SK-N-SH (cell line): ENCODE results near the gene STC2. TPM values are rescaled to one million over a fixed set of nuclear protein-coding genes. Genes with fewer than 3 reads are reported as not detected.
A peak's percentile ranks its signal among the peaks of the same experiment; 100 is the strongest.

ENCODE experiments used
- CTCF ChIA-PET: fragments of 300-600, 350-600 bp; formaldehyde crosslinking; extraction: SDS; loops from one replicate; lab custom pipeline; 2021; lab: Yijun Ruan, JAX
- POLR2A ChIA-PET: fragments of 350-600 bp; sonication (Branson Sonifier 250); formaldehyde crosslinking; extraction: SDS; loops from one replicate; lab custom pipeline; 2020; ENCODE audit warnings: antibody characterized with exemption, inconsistent platforms; lab: Yijun Ruan, JAX
- DNase-seq: peaks from one replicate; pipeline ENCODE4 v3.0.0; 2012
- H2AFZ ChIP-seq: fragments of 200-600 bp; sonication (generic); 2 replicates; pipeline ENCODE4 v1.8.1; 2016; ENCODE audit warnings: antibody characterized with exemption, mild to moderate bottlenecking, low read depth
- H3F3A ChIP-seq: fragments of 200-600 bp; sonication (generic); replicated peaks from 2 replicates; pipeline ENCODE3; 2016; ENCODE audit warnings: antibody characterized with exemption, mild to moderate bottlenecking; ENCODE audit not compliant: insufficient read depth
- H3K27ac ChIP-seq, 2 experiments: fragments of 200-500 bp in 1 of 2; fragments of 200-600 bp in 1 of 2; sonication (Bioruptor generic) in 1 of 2; sonication (generic), shearing (Covaris generic) in 1 of 2; 2 replicates each; pipeline versions ENCODE4 v1.5.1 to v1.6.1; 2014 to 2016; ENCODE audit warnings: low read depth in 2 of 2, inconsistent platforms in 1 of 2, low read length in 1 of 2, mild to moderate bottlenecking in 1 of 2, mixed read lengths in 1 of 2
- H3K27me3 ChIP-seq: fragments of 200-600 bp; sonication (generic), shearing (Covaris generic); 2 replicates; pipeline ENCODE4 v1.6.1; 2016; ENCODE audit warnings: mixed run types; ENCODE audit not compliant: insufficient read depth
- H3K36me3 ChIP-seq, 2 experiments: fragments of 200-500 bp in 1 of 2; fragments of 200-600 bp in 1 of 2; sonication (Bioruptor generic) in 1 of 2; sonication (generic) in 1 of 2; replicated peaks in 1 of 2; 2 replicates each; pipeline versions ENCODE3 to v1.5.1; 2014 to 2016; ENCODE audit warnings: low read length in 1 of 2, mild to moderate bottlenecking in 1 of 2; ENCODE audit not compliant: insufficient read depth in 2 of 2, control insufficient read depth in 1 of 2
- H3K4me1 ChIP-seq, 2 experiments: fragments of 200-500 bp in 1 of 2; fragments of 200-600 bp in 1 of 2; sonication (Bioruptor generic) in 1 of 2; sonication (generic), shearing (Covaris generic) in 1 of 2; 2 replicates each; pipeline versions ENCODE4 v1.5.1 to v1.6.1; 2014 to 2016; ENCODE audit warnings: low read depth in 1 of 2, low read length in 1 of 2, mixed run types in 1 of 2; ENCODE audit not compliant: insufficient read depth in 2 of 2, control insufficient read depth in 1 of 2
- H3K4me2 ChIP-seq: fragments of 200-600 bp; sonication (generic), shearing (Covaris generic); 2 replicates; pipeline ENCODE4 v1.6.1; 2017; ENCODE audit warnings: mixed run types
- H3K4me3 ChIP-seq, 2 experiments: fragments of 200-500 bp in 1 of 2; fragments of 200-600 bp in 1 of 2; sonication (Bioruptor generic) in 1 of 2; sonication (generic), shearing (Covaris generic) in 1 of 2; 2 replicates each; pipeline versions ENCODE4 v1.5.1 to v1.8.1; 2014 to 2016; ENCODE audit warnings: low read depth in 2 of 2, inconsistent platforms in 1 of 2, low read length in 1 of 2, mild to moderate bottlenecking in 1 of 2, mixed read lengths in 1 of 2, moderate library complexity in 1 of 2
- H3K79me2 ChIP-seq: fragments of 200-600 bp; sonication (generic); 2 replicates; pipeline ENCODE4 v1.8.1; 2017; ENCODE audit warnings: mild to moderate bottlenecking; ENCODE audit not compliant: insufficient read depth
- H3K9ac ChIP-seq: fragments of 200-600 bp; sonication (generic); 2 replicates; pipeline ENCODE4 v1.6.1; 2017; ENCODE audit warnings: mixed run types
- H3K9me2 ChIP-seq: fragments of 200-600 bp; sonication (generic); 2 replicates; pipeline ENCODE4 v1.6.1; 2017; ENCODE audit warnings: mixed run types
- H3K9me3 ChIP-seq: fragments of 200-600 bp; sonication (generic); 2 replicates; pipeline ENCODE4 v1.6.1; 2017; ENCODE audit warnings: mixed run types, mild to moderate bottlenecking, moderate library complexity
- H4K20me1 ChIP-seq: fragments of 200-600 bp; sonication (generic); 2 replicates; pipeline ENCODE4 v1.6.1; 2017; ENCODE audit warnings: mild to moderate bottlenecking, mixed run types; ENCODE audit not compliant: insufficient read depth
- CHD2 ChIP-seq: fragments of 150-350 bp; IDR thresholded peaks from 2 replicates; pipeline ENCODE4 v1.6.1; 2018; ENCODE audit warnings: low read length; ENCODE audit not compliant: partially characterized antibody
- ELF1 ChIP-seq: IDR thresholded peaks from 2 replicates; pipeline ENCODE4 v1.4.0; 2012
- EZH2phosphoT487 ChIP-seq: fragments of 200-600 bp; sonication (generic); IDR thresholded peaks from 2 replicates; pipeline ENCODE4 v1.6.1; 2017; ENCODE audit warnings: low read depth, mixed run types, mild to moderate bottlenecking, antibody characterized with exemption, moderate library complexity, borderline replicate concordance
- FOSL2 ChIP-seq: IDR thresholded peaks from 2 replicates; pipeline ENCODE4 v1.4.0; 2012; ENCODE audit warnings: low read depth, mild to moderate bottlenecking, moderate library complexity, borderline replicate concordance
- FOXJ3 ChIP-seq: sonication (generic); formaldehyde crosslinking; IDR thresholded peaks from 2 replicates; pipeline ENCODE4 v1.5.1; 2020; ENCODE audit warnings: mild to moderate bottlenecking, missing genetic modification reagents
- FOXM1 ChIP-seq: IDR thresholded peaks from 2 replicates; pipeline ENCODE4 v1.4.0; 2012; ENCODE audit warnings: low read depth, mild to moderate bottlenecking
- GATA2 ChIP-seq: sonication (generic); formaldehyde crosslinking; IDR thresholded peaks from 2 replicates; pipeline ENCODE4 v1.5.0; 2020; ENCODE audit warnings: mild to moderate bottlenecking, missing genetic modification reagents
- MXI1 ChIP-seq: IDR thresholded peaks from 2 replicates; pipeline ENCODE4 v1.6.1; 2012; ENCODE audit warnings: mild to moderate bottlenecking, low read depth, low read length, improper control_type of control experiment
- PBX3 ChIP-seq: IDR thresholded peaks from 2 replicates; pipeline ENCODE4; 2012
- RFX5 ChIP-seq: IDR thresholded peaks from 2 replicates; pipeline ENCODE4 v1.6.1; 2012; ENCODE audit warnings: mild to moderate bottlenecking, improper control_type of control experiment, low read length
- SIN3A ChIP-seq: IDR thresholded peaks from 2 replicates; pipeline ENCODE4 v1.6.1; 2012; ENCODE audit warnings: low read depth, mild to moderate bottlenecking, low read length, moderate library complexity, borderline replicate concordance
- SMC3 ChIP-seq: IDR thresholded peaks from 2 replicates; pipeline ENCODE4 v1.6.1; 2012; ENCODE audit warnings: low read depth, low read length, improper control_type of control experiment
- TCF12 ChIP-seq: IDR thresholded peaks from 2 replicates; pipeline ENCODE4 v1.4.0; 2012
- TEAD4 ChIP-seq: IDR thresholded peaks from 2 replicates; pipeline ENCODE4 v1.4.0; 2012; ENCODE audit warnings: mild to moderate bottlenecking, borderline replicate concordance; ENCODE audit not compliant: insufficient read depth
- WGBS: methylation state at CpG from one replicate; pipeline ENCODE4 v1.1.6; 2017; ENCODE audit warnings: low lambda C conversion rate; 5-methylcytosine and 5-hydroxymethylcytosine counted together
- polyA plus RNA-seq, 3 experiments: library from polyadenylated mRNA; depleted of rRNA; stranded (reverse); fragments of >200 nt; gene quantifications; 2 replicates each; pipeline ENCODE4 v1.2.3, GENCODE V29; 2012
- TF ChIP-seq, protein P1 (sequence below): fragments of 200-600 bp; sonication (generic); IDR thresholded peaks from 2 replicates; pipeline ENCODE4 v1.6.1; 2017; ENCODE audit warnings: antibody characterized with exemption, mild to moderate bottlenecking, moderate library complexity
- TF ChIP-seq, protein P2 (sequence below): IDR thresholded peaks from 2 replicates; pipeline ENCODE4 v1.4.0; 2012; ENCODE audit warnings: low read depth, borderline replicate concordance

Gene STC2
- polyA plus RNA-seq, 1 of the 3 experiments (the other 2 are of a cell fraction): 5.9 TPM

DNA sequence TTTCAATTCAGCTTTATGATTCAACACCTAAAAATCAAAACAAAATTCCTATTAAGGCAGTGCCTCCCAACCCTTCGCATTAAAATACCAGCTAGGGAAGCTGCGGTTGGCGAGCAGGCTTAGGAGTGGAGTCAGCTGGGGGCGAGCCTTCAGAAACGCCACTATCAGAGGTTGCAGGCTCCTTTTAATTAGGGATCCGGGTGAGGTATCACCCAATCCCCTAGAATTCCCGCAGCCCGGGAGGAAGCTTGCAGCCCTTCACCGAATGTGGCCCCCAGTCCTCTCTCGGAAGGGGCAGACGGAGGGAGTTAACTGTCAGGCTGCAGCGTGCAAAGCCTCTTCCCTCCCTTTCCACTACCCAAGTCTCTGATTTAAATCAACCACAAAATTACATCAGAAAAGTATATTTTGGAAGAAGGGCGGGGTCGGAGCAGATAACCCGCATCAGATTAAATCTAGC, 1.7 kb downstream of the STC2 start:
- Histone ChIP-seq H3K4me2 (peak overlapping the region; percentile 75), H3K27ac (peak overlapping the region in 1 of 2 experiments; percentile 45; a peak in 2 of 4 replicates), H3K27me3 (no peaks in the 10 kb centered on the region), H3K4me3 (peak overlapping the region; percentile 57), H3K79me2 (peaks cover 16% of the 10 kb centered on the region), H3K36me3 (peaks cover 0 to 7% of the 10 kb centered on the region in 2 experiments), H3K9me2 (no peaks in the 10 kb centered on the region), H3F3A (peaks cover 18% of the 10 kb centered on the region), H3K4me1 (peaks cover 17 to 56% of the 10 kb centered on the region in 2 experiments; a peak in 3 of 4 replicates), H2AFZ (no peak overlapping the region), H3K9me3 (no peaks in the 10 kb centered on the region), H3K9ac (peak overlapping the region; percentile 59; the same call in 1 of the 2 replicates), H4K20me1 (no peaks in the 10 kb centered on the region)
- CTCF ChIA-PET: interaction anchor here (0.5 to 13.7 kb wide), 3 partner anchors 11 to 420 kb away, joined by 3 to 503 read pairs (median 4); no protein-coding TSS in a partner anchor
- peak; percentile 26; the same call in 1 of the 2 replicates for TF ChIP-seq FOSL2
- TF ChIP-seq SIN3A: 0 out of 2 replicates have a peak, but pooled peaks have one; percentile 10
- no peak for TF ChIP-seq MXI1
- no peak for TF ChIP-seq FOXM1
- peak; percentile 18; the same call in 1 of the 2 replicates for TF ChIP-seq PBX3
- no peak for TF ChIP-seq EZH2phosphoT487
- TF ChIP-seq, protein P1, sequence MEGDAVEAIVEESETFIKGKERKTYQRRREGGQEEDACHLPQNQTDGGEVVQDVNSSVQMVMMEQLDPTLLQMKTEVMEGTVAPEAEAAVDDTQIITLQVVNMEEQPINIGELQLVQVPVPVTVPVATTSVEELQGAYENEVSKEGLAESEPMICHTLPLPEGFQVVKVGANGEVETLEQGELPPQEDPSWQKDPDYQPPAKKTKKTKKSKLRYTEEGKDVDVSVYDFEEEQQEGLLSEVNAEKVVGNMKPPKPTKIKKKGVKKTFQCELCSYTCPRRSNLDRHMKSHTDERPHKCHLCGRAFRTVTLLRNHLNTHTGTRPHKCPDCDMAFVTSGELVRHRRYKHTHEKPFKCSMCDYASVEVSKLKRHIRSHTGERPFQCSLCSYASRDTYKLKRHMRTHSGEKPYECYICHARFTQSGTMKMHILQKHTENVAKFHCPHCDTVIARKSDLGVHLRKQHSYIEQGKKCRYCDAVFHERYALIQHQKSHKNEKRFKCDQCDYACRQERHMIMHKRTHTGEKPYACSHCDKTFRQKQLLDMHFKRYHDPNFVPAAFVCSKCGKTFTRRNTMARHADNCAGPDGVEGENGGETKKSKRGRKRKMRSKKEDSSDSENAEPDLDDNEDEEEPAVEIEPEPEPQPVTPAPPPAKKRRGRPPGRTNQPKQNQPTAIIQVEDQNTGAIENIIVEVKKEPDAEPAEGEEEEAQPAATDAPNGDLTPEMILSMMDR: no peak
- TF ChIP-seq TCF12: no peak
- WGBS: 13% methylated on average over 9 of the region's 15 CpGs
- POLR2A ChIA-PET: interaction anchor here (1.1 to 6.0 kb wide), 3 partner anchors 11 to 34 kb away, joined by 3 to 40 read pairs (median 15); no protein-coding TSS in a partner anchor
- no peak for DNase-seq

DNA sequence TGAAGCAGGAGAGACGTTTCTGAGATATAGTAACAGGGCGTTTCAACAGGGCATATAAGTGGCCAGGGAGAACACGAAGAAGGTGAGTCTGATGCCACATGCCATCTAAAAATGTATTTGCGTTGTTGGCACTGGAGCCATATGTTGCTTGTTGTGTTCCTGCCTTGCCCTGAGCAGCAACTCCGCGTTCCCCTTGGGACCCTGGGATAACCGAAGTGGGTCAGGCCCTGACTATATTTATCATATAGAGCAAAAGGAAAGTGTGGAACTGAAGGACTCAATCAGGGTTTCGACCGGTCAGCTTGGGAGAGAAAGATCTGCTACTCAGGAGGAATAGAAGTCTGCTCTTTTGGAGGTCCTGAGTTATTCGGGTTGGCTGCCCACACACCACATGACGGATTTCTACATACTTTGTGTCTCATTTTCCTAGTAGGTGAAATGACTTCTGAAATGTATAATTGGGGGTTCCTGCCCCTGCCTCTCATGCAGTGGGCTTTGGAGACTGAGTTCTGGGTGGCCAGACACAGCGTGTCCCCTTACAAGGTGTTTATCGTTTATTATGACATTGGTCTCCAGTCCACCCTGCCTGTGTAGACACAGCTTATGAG, 3.0 kb downstream of the STC2 start:
- H2AFZ ChIP-seq: no peak overlapping the region
- ChIA-PET POLR2A (interaction anchor here (6.0 kb wide), 1 partner anchor 9 kb away, joined by 40 read pairs; no protein-coding TSS in a partner anchor), CTCF (interaction anchor here (1.1 kb wide), 1 partner anchor 248 kb away, joined by 3 read pairs; no protein-coding TSS in a partner anchor)
- peaks cover 0 to 7% of the 10 kb centered on the region in 2 experiments for H3K36me3 ChIP-seq
- H3K4me2 ChIP-seq: 0 out of 2 replicates have a peak overlapping the region, but pooled peaks have one; percentile 75
- peaks cover 10% of the 10 kb centered on the region for H3F3A ChIP-seq
- peaks cover 16% of the 10 kb centered on the region for H3K79me2 ChIP-seq
- H3K4me1 ChIP-seq: peaks cover 17 to 56% of the 10 kb centered on the region in 2 experiments; a peak in 3 of 4 replicates
- no peak for DNase-seq
- no peak overlapping the region for H3K9ac ChIP-seq
- no peaks in the 10 kb centered on the region for H3K9me2 ChIP-seq
- H3K27me3 ChIP-seq: no peaks in the 10 kb centered on the region
- WGBS: 93% methylated on average over 13 of the region's 13 CpGs
- no peaks in the 10 kb centered on the region for H4K20me1 ChIP-seq
- H3K9me3 ChIP-seq: no peaks in the 10 kb centered on the region
- H3K27ac ChIP-seq: peak overlapping the region in 1 of 2 experiments; percentile 97; a peak in 2 of 4 replicates
- TF ChIP-seq TCF12 (no peak), ELF1 (no peak), FOXM1 (no peak), RFX5 (no peak), SMC3 (no peak), CHD2 (no peak), GATA2 (CRISPR knock-in tag) (no peak), FOXJ3 (CRISPR knock-in tag) (no peak), TEAD4 (no peak)
- TF ChIP-seq, protein P2, sequence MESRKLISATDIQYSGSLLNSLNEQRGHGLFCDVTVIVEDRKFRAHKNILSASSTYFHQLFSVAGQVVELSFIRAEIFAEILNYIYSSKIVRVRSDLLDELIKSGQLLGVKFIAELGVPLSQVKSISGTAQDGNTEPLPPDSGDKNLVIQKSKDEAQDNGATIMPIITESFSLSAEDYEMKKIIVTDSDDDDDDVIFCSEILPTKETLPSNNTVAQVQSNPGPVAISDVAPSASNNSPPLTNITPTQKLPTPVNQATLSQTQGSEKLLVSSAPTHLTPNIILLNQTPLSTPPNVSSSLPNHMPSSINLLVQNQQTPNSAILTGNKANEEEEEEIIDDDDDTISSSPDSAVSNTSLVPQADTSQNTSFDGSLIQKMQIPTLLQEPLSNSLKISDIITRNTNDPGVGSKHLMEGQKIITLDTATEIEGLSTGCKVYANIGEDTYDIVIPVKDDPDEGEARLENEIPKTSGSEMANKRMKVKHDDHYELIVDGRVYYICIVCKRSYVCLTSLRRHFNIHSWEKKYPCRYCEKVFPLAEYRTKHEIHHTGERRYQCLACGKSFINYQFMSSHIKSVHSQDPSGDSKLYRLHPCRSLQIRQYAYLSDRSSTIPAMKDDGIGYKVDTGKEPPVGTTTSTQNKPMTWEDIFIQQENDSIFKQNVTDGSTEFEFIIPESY: no peak
- TF ChIP-seq, all 33 proteins: peak for 0
- no peak overlapping the region for H3K4me3 ChIP-seq
